Measurements from ENCODE around the gene ZNF740. TPM values are rescaled to one million over a fixed set of nuclear protein-coding genes. Genes with fewer than 3 reads are reported as not detected.
A peak's percentile ranks its signal among the peaks of the same experiment; 100 is the strongest.

Gene ZNF740
- total RNA-seq, 1 experiment from 2014 or later = 49.7 TPM

DNA sequence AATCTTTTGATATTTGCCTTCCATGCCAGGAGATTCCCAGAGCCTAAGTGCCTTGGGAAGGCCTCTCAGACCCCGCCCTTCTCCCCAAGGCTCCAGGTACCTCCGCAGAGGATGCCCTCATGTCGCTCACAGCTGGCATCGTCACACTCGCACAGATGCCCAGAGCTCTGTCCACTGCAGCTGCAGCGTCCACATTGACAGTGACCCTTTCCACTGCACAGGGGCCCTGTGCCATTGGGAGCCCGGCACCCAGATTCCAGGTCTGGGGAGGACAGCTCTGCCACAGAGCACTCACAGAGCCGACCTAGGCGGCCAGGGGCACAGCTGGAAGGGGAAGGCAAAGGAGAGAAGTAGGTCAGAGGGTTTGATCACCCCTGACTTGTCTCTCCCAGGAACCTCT lies 12.5 kb downstream of the ZNF740 start:
- Histone ChIP-seq H3K4me2 (ENCODE audit: low read length) (no peak overlapping the region), H3K79me2 (ENCODE audit: insufficient read depth, low read length) (no peaks in the 10 kb centered on the region), H3K27me3 (ENCODE audit: insufficient read depth, low read length) (no peaks in the 10 kb centered on the region), H3K9ac (ENCODE audit: low read length) (no peak overlapping the region), H3K9me2 (ENCODE audit: insufficient read depth) (no peaks in the 10 kb centered on the region), H3K4me1 (ENCODE audit: control insufficient read depth in 1 of 2, insufficient read depth in 2 of 2, low read length in 2 of 2) (peaks cover 6 to 31% of the 10 kb centered on the region in 2 experiments; a peak in 3 of 4 replicates), H2AFZ (ENCODE audit: low read depth, low read length, poor library complexity, severe bottlenecking) (no peak overlapping the region), H3K4me3 (replicated peaks in 1 of 2; ENCODE audit: low read depth in 1 of 2, low read length in 2 of 2) (no peak overlapping the region), H3K27ac (ENCODE audit: low read depth, low read length) (no peak overlapping the region), H3K9me3 (ENCODE audit: control insufficient read depth in 1 of 2, insufficient read depth in 1 of 2, low read depth in 1 of 2, low read length in 2 of 2) (no peaks in the 10 kb centered on the region), H3K36me3 (ENCODE audit: control insufficient read depth in 1 of 2, insufficient read depth in 2 of 2, low read length in 2 of 2) (peaks cover 0 to 2% of the 10 kb centered on the region in 2 experiments; a peak in 1 of 4 replicates), H4K20me1 (ENCODE audit: insufficient read depth) (no peaks in the 10 kb centered on the region)
- no TSS peak for BruUV-seq (replicated peaks)
- POLR2A ChIA-PET = interaction anchor here (2.3 kb wide), 1 partner anchor 13 kb away, joined by 7 read pairs; the partner anchor contains the start of genes CSAD and ZNF740
- ATAC-seq = no peak
- TF ChIP-seq SIN3A (IDR thresholded peaks at IDR 0.05; ENCODE audit: low read depth) = peak; percentile 40; the same call in 1 of the 2 replicates
- no peak for TF ChIP-seq EZH2 (IDR thresholded peaks at IDR 0.05)
- DNase-seq (ENCODE audit: low read depth, low spot score) = no peak
- CTCF ChIA-PET = no interaction called here
- RAD21 ChIA-PET (ENCODE audit: low non-redundant PET in 1 of 2, low total read pairs in 2 of 2, uncharacterized antibody in 2 of 2, unreplicated experiment in 2 of 2) = no interaction called here
- intact Hi-C loops (cut with micrococcal nuclease) = no loop called here

GRCh38 chr12:53193985-53194716 lies 13.6 kb downstream of the ZNF740 start:
- ChIA-PET POLR2A (interaction anchor here (0.9 to 2.3 kb wide), 2 partner anchors 13 to 14 kb away, joined by 3 to 7 read pairs; partner anchors contain the start of genes CSAD and ZNF740), CTCF (interaction anchor here (1.3 to 1.6 kb wide), 3 partner anchors 95 to 132 kb away, joined by 3 to 5 read pairs (median 4); no protein-coding TSS in a partner anchor), RAD21 (ENCODE audit: low non-redundant PET in 1 of 2, low total read pairs in 2 of 2, uncharacterized antibody in 2 of 2, unreplicated experiment in 2 of 2) (no interaction called here)
- H3K27ac ChIP-seq (ENCODE audit: low read depth, low read length) = no peak overlapping the region
- H3K27me3 ChIP-seq (ENCODE audit: insufficient read depth, low read length) = no peaks in the 10 kb centered on the region
- H2AFZ ChIP-seq (ENCODE audit: low read depth, low read length, poor library complexity, severe bottlenecking) = no peak overlapping the region
- no peak overlapping the region for H3K9ac ChIP-seq (ENCODE audit: low read length)
- H3K36me3 ChIP-seq (ENCODE audit: control insufficient read depth in 1 of 2, insufficient read depth in 2 of 2, low read length in 2 of 2) = no peaks in the 10 kb centered on the region; a peak in 1 of 4 replicates
- no peaks in the 10 kb centered on the region for H3K9me3 ChIP-seq (ENCODE audit: control insufficient read depth in 1 of 2, insufficient read depth in 1 of 2, low read depth in 1 of 2, low read length in 2 of 2)
- BruUV-seq (replicated peaks) = no TSS peak
- TF ChIP-seq EGR1 (IDR thresholded peaks at IDR 0.05; ENCODE audit: low read depth) = no peak
- no peak for TF ChIP-seq ATF3 (IDR thresholded peaks at IDR 0.05)
- no peak for TF ChIP-seq EZH2 (IDR thresholded peaks at IDR 0.05)
- no peak for TF ChIP-seq SRF (IDR thresholded peaks at IDR 0.05; ENCODE audit: low read depth)
- TF ChIP-seq CTCF (IDR thresholded peaks at IDR 0.05 in 2 of 3, conservative IDR thresholded peaks at IDR 0.05 in 1 of 3; ENCODE audit: borderline replicate concordance in 1 of 3, insufficient read depth in 1 of 3, low read depth in 2 of 3, low read length in 2 of 3) = no peak
- no peak for TF ChIP-seq RAD21 (IDR thresholded peaks at IDR 0.05; ENCODE audit: low read depth)
- no peak for TF ChIP-seq JUND (IDR thresholded peaks at IDR 0.05)
- no peak for TF ChIP-seq ZNF274 (IDR thresholded peaks at IDR 0.05; ENCODE audit: low read depth, low read length)
- no peak for TF ChIP-seq EZH2phosphoT487 (IDR thresholded peaks at IDR 0.05; ENCODE audit: borderline replicate concordance)
- no peak for TF ChIP-seq POLR2A (IDR thresholded peaks at IDR 0.05; ENCODE audit: borderline replicate concordance, extremely low read depth, insufficient read depth, insufficient read length)
- no peak for TF ChIP-seq ZBTB33 (IDR thresholded peaks at IDR 0.05; ENCODE audit: extremely low read depth, insufficient replicate concordance, low read length)
- TF ChIP-seq SP1 (IDR thresholded peaks at IDR 0.05; ENCODE audit: low read depth) = no peak
- no peak; the same call in 1 of the 2 replicates for TF ChIP-seq POLR2AphosphoS5 (IDR thresholded peaks at IDR 0.05; ENCODE audit: low read depth, low read length)
- H3K4me3 ChIP-seq (replicated peaks in 1 of 2; ENCODE audit: low read depth in 1 of 2, low read length in 2 of 2) = no peak overlapping the region
- no peaks in the 10 kb centered on the region for H4K20me1 ChIP-seq (ENCODE audit: insufficient read depth)
- H3K4me1 ChIP-seq (ENCODE audit: control insufficient read depth in 1 of 2, insufficient read depth in 2 of 2, low read length in 2 of 2) = peaks cover 6 to 32% of the 10 kb centered on the region in 2 experiments; a peak in 3 of 4 replicates
- ATAC-seq (no peak), DNase-seq (ENCODE audit: low read depth, low spot score) (no peak)
- intact Hi-C loops (cut with micrococcal nuclease) = no loop called here
- H3K4me2 ChIP-seq (ENCODE audit: low read length) = no peak overlapping the region
- H3K79me2 ChIP-seq (ENCODE audit: insufficient read depth, low read length) = no peaks in the 10 kb centered on the region
- H3K9me2 ChIP-seq (ENCODE audit: insufficient read depth) = no peaks in the 10 kb centered on the region
